Loucy (cell line): ENCODE results near the gene AFF3.

Experiments used
- H2AFZ ChIP-seq: fragments of 200-600 bp; sonication (generic); 2 replicates; pipeline ENCODE4 v1.6.0; 2016; ENCODE audit warnings: antibody characterized with exemption, mild to moderate bottlenecking, low read length, moderate library complexity
- H3F3A ChIP-seq: fragments of 200-600 bp; 2 replicates; pipeline ENCODE4 v1.6.0; 2016; ENCODE audit warnings: antibody characterized with exemption, low read depth, mild to moderate bottlenecking
- H3K27me3 ChIP-seq: fragments of 200-600 bp; sonication (generic); 2 replicates; pipeline ENCODE4 v1.6.1; 2014; ENCODE audit warnings: low read length, mild to moderate bottlenecking; ENCODE audit not compliant: insufficient read depth, poor library complexity, severe bottlenecking
- H3K36me3 ChIP-seq: fragments of 200-600 bp; sonication (generic); 2 replicates; pipeline ENCODE4 v1.6.1; 2016; ENCODE audit warnings: low read length; ENCODE audit not compliant: insufficient read depth
- H3K4me1 ChIP-seq: fragments of 200-600 bp; sonication (generic); 2 replicates; pipeline ENCODE4 v1.5.1; 2014; ENCODE audit warnings: low read length, mild to moderate bottlenecking; ENCODE audit not compliant: insufficient read depth, poor library complexity, severe bottlenecking
- H3K4me2 ChIP-seq: fragments of 200-600 bp; sonication (generic); 2 replicates; pipeline ENCODE4 v1.6.0; 2014; ENCODE audit warnings: antibody characterized with exemption, low read length, low read depth, mild to moderate bottlenecking; ENCODE audit not compliant: poor library complexity, severe bottlenecking
- H3K4me3 ChIP-seq: fragments of 200-600 bp; sonication (generic); 2 replicates; pipeline ENCODE4 v1.5.1; 2014; ENCODE audit warnings: low read length, mild to moderate bottlenecking, mixed read lengths; ENCODE audit not compliant: poor library complexity, severe bottlenecking
- H3K79me2 ChIP-seq: fragments of 200-600 bp; sonication (generic); 2 replicates; pipeline ENCODE4 v1.6.1; 2014; ENCODE audit warnings: low read length; ENCODE audit not compliant: insufficient read depth
- H3K9ac ChIP-seq: fragments of 200-600 bp; sonication (generic); 2 replicates; pipeline ENCODE4 v1.6.0; 2014; ENCODE audit warnings: mild to moderate bottlenecking, low read depth, low read length, moderate library complexity; ENCODE audit not compliant: poor library complexity, severe bottlenecking
- H3K9me2 ChIP-seq: fragments of 200-600 bp; sonication (generic); replicated peaks from 2 replicates; pipeline ENCODE4 v1.6.1; 2016; ENCODE audit warnings: low read depth, low read length, mixed read lengths
- H3K9me3 ChIP-seq: fragments of 200-600 bp; sonication (generic); 2 replicates; pipeline ENCODE4 v1.6.1; 2014; ENCODE audit warnings: mild to moderate bottlenecking, antibody characterized with exemption, low read length, low read depth; ENCODE audit not compliant: insufficient read depth
- H4K20me1 ChIP-seq: fragments of 200-600 bp; sonication (generic); 2 replicates; pipeline ENCODE4 v1.6.0; 2014; ENCODE audit warnings: antibody characterized with exemption, low read length, mild to moderate bottlenecking; ENCODE audit not compliant: insufficient read depth, poor library complexity, severe bottlenecking
- EZH2phosphoT487 ChIP-seq: fragments of 200-600 bp; IDR thresholded peaks from 2 replicates; pipeline ENCODE4 v1.6.1; 2018; ENCODE audit warnings: antibody characterized with exemption, mild to moderate bottlenecking, moderate library complexity, borderline replicate concordance
- TF ChIP-seq, protein P1 (sequence below): fragments of 200-600 bp; sonication (generic); conservative IDR thresholded peaks from 2 replicates; pipeline ENCODE4 v1.5.1; 2014; ENCODE audit warnings: mild to moderate bottlenecking, antibody characterized with exemption, low read length

AFF3 gene

GRCh38 chr2:99545066-99545465 is 597.3 kb downstream of the AFF3 start:
- no peaks in the 10 kb centered on the region for H3F3A ChIP-seq
- no peaks in the 10 kb centered on the region for H3K36me3 ChIP-seq
- no peaks in the 10 kb centered on the region for H3K4me1 ChIP-seq
- no peaks in the 10 kb centered on the region for H3K79me2 ChIP-seq
- no peaks in the 10 kb centered on the region for H3K27me3 ChIP-seq
- no peak overlapping the region for H3K4me2 ChIP-seq
- H2AFZ ChIP-seq, result no peak overlapping the region
- H3K4me3 ChIP-seq, result no peak overlapping the region
- H3K9me3 ChIP-seq, result no peaks in the 10 kb centered on the region
- no peaks in the 10 kb centered on the region for H4K20me1 ChIP-seq
- TF ChIP-seq, protein P1, sequence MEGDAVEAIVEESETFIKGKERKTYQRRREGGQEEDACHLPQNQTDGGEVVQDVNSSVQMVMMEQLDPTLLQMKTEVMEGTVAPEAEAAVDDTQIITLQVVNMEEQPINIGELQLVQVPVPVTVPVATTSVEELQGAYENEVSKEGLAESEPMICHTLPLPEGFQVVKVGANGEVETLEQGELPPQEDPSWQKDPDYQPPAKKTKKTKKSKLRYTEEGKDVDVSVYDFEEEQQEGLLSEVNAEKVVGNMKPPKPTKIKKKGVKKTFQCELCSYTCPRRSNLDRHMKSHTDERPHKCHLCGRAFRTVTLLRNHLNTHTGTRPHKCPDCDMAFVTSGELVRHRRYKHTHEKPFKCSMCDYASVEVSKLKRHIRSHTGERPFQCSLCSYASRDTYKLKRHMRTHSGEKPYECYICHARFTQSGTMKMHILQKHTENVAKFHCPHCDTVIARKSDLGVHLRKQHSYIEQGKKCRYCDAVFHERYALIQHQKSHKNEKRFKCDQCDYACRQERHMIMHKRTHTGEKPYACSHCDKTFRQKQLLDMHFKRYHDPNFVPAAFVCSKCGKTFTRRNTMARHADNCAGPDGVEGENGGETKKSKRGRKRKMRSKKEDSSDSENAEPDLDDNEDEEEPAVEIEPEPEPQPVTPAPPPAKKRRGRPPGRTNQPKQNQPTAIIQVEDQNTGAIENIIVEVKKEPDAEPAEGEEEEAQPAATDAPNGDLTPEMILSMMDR, result no peak
- TF ChIP-seq EZH2phosphoT487, result no peak
- no peak overlapping the region for H3K9ac ChIP-seq
- no peaks in the 10 kb centered on the region for H3K9me2 ChIP-seq

GRCh38 chr2:99544608-99545007 is 597.8 kb downstream of the AFF3 start:
- Histone ChIP-seq H3K4me1 (no peaks in the 10 kb centered on the region), H3F3A (no peaks in the 10 kb centered on the region), H3K9me2 (no peaks in the 10 kb centered on the region), H3K9ac (no peak overlapping the region), H3K27me3 (no peaks in the 10 kb centered on the region), H3K4me2 (no peak overlapping the region), H3K4me3 (no peak overlapping the region), H3K36me3 (no peaks in the 10 kb centered on the region), H3K9me3 (no peaks in the 10 kb centered on the region), H4K20me1 (no peaks in the 10 kb centered on the region), H2AFZ (no peak overlapping the region), H3K79me2 (no peaks in the 10 kb centered on the region)
- TF ChIP-seq, protein P1, result no peak
- TF ChIP-seq EZH2phosphoT487, result no peak

- H3K36me3 ChIP-seq, result no peaks in the 10 kb centered on the region
- no peaks in the 10 kb centered on the region for H4K20me1 ChIP-seq
- H3F3A ChIP-seq, result no peaks in the 10 kb centered on the region
- TF ChIP-seq, protein P1, result no peak
- no peak for TF ChIP-seq EZH2phosphoT487
- no peak overlapping the region for H2AFZ ChIP-seq
- H3K79me2 ChIP-seq, result no peaks in the 10 kb centered on the region
- no peaks in the 10 kb centered on the region for H3K27me3 ChIP-seq
- H3K4me2 ChIP-seq, result no peak overlapping the region
- H3K9me3 ChIP-seq, result no peaks in the 10 kb centered on the region
- H3K9ac ChIP-seq, result no peak overlapping the region
- H3K9me2 ChIP-seq, result no peaks in the 10 kb centered on the region
- H3K4me3 ChIP-seq, result no peak overlapping the region
- H3K4me1 ChIP-seq, result no peaks in the 10 kb centered on the region
Observed at GRCh38 chr2:99543247-99543646, 599.1 kb downstream of the AFF3 start.
